Endothelial cell (in vitro differentiated cells): Measurements from ENCODE around the gene NTN5. TPM values are rescaled to one million over a fixed set of nuclear protein-coding genes. Genes with fewer than 3 reads are reported as not detected.

Experiments used
- DNase-seq: peaks from one replicate; pipeline ENCODE4 v3.0.0; 2021; ENCODE audit warnings: low spot score
- H3K27ac Mint-ChIP-seq: one replicate; pipeline ENCODE4 v1.8.0; 2021; ENCODE audit warnings: mixed read lengths, inconsistent platforms; ENCODE audit not compliant: unreplicated experiment
- H3K27me3 Mint-ChIP-seq: one replicate; pipeline ENCODE4 v1.8.0; 2021; ENCODE audit warnings: mild to moderate bottlenecking, moderate library complexity, mixed read lengths, inconsistent platforms; ENCODE audit not compliant: unreplicated experiment
- H3K36me3 Mint-ChIP-seq: one replicate; pipeline ENCODE4 v1.8.0; 2021; ENCODE audit warnings: mild to moderate bottlenecking, low read depth, mixed read lengths, inconsistent platforms; ENCODE audit not compliant: unreplicated experiment
- H3K4me1 Mint-ChIP-seq: one replicate; pipeline ENCODE4 v1.8.0; 2021; ENCODE audit warnings: mild to moderate bottlenecking, mixed read lengths, inconsistent platforms; ENCODE audit not compliant: unreplicated experiment
- H3K4me3 Mint-ChIP-seq: one replicate; pipeline ENCODE4 v1.8.0; 2021; ENCODE audit warnings: mild to moderate bottlenecking, mixed read lengths, inconsistent platforms; ENCODE audit not compliant: unreplicated experiment
- H3K9me3 Mint-ChIP-seq: one replicate; pipeline ENCODE4 v1.8.0; 2021; ENCODE audit warnings: mixed read lengths, inconsistent platforms; ENCODE audit not compliant: unreplicated experiment
- total RNA-seq: library from RNA; stranded (reverse); fragmentation: NEBNext Ultra II Directional; extraction: Animal tissue kit (Norgen Biotek cat#: 25700); gene quantifications from one replicate; pipeline ENCODE4 v1.2.1, GENCODE V29; 2021; ENCODE audit not compliant: unreplicated experiment
- TF ChIP-seq, protein P1 (sequence below): fragments of 200-600 bp; sonication (generic); IDR thresholded peaks from one replicate; pipeline ENCODE4 v1.5.0; 2021; ENCODE audit warnings: antibody characterized with exemption; ENCODE audit not compliant: unreplicated experiment

NTN5 gene
- total RNA-seq, 1 donor from 2014 or later = 0.21 TPM

GRCh38 chr19:48668761-48669160, 4.1 kb downstream of the NTN5 start:
- H3K4me3 Mint-ChIP-seq = no peak overlapping the region
- no peak for DNase-seq
- H3K27ac Mint-ChIP-seq = no peak overlapping the region
- H3K27me3 Mint-ChIP-seq = peaks cover 14% of the 10 kb centered on the region
- H3K9me3 Mint-ChIP-seq = no peaks in the 10 kb centered on the region
- H3K4me1 Mint-ChIP-seq = peaks cover 4% of the 10 kb centered on the region
- H3K36me3 Mint-ChIP-seq = peaks cover 5% of the 10 kb centered on the region
- TF ChIP-seq, protein P1, sequence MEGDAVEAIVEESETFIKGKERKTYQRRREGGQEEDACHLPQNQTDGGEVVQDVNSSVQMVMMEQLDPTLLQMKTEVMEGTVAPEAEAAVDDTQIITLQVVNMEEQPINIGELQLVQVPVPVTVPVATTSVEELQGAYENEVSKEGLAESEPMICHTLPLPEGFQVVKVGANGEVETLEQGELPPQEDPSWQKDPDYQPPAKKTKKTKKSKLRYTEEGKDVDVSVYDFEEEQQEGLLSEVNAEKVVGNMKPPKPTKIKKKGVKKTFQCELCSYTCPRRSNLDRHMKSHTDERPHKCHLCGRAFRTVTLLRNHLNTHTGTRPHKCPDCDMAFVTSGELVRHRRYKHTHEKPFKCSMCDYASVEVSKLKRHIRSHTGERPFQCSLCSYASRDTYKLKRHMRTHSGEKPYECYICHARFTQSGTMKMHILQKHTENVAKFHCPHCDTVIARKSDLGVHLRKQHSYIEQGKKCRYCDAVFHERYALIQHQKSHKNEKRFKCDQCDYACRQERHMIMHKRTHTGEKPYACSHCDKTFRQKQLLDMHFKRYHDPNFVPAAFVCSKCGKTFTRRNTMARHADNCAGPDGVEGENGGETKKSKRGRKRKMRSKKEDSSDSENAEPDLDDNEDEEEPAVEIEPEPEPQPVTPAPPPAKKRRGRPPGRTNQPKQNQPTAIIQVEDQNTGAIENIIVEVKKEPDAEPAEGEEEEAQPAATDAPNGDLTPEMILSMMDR = no peak

DNA sequence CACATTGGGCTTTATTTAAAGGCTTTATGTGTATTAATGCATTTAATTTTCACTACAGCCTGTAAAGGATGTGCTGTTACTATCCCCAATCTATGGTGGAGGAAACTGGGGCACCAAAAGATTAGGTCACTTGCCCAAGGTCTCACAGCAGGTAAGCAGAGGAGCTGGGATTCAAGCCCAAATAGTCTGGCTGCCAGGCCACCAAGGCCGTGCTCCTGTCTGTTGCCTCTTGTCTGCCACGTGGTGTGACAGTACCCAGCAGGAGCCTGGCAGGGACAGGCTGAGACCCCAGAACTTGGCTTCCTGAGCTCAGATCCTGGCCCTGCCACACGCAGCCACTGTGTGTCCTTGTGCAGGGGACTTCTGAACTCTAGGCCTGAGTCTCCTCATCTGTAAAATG, 4.5 kb downstream of the NTN5 start:
- H3K27ac Mint-ChIP-seq = no peak overlapping the region
- no peak for DNase-seq
- no peaks in the 10 kb centered on the region for H3K9me3 Mint-ChIP-seq
- H3K27me3 Mint-ChIP-seq = peaks cover 13% of the 10 kb centered on the region
- TF ChIP-seq, protein P1 = no peak
- peaks cover 5% of the 10 kb centered on the region for H3K36me3 Mint-ChIP-seq
- peaks cover 4% of the 10 kb centered on the region for H3K4me1 Mint-ChIP-seq
- H3K4me3 Mint-ChIP-seq = no peak overlapping the region

DNA sequence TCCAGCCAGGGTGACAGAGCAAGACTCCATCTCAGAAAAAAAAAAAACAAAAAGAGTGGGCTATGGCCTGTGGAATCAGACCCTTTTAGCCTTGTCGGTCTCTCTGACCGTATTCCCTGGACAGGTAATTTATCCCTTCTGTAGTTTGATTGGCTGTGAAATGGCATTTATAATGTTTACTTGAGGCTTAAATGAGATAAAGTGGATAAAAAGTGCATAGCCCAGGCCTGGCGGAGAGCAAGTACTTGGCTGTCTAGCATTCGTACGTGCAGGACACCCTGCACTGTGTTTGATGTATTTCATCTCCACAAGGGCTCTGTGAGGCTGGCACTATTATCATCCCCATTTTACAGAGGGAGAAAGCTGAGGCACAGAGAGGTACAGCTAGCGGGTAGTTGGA, 7.0 kb downstream of the NTN5 start:
- Mint-ChIP-seq H3K4me1 (peaks cover 4% of the 10 kb centered on the region), H3K4me3 (no peak overlapping the region)
- TF ChIP-seq, protein P1 = no peak

DNA sequence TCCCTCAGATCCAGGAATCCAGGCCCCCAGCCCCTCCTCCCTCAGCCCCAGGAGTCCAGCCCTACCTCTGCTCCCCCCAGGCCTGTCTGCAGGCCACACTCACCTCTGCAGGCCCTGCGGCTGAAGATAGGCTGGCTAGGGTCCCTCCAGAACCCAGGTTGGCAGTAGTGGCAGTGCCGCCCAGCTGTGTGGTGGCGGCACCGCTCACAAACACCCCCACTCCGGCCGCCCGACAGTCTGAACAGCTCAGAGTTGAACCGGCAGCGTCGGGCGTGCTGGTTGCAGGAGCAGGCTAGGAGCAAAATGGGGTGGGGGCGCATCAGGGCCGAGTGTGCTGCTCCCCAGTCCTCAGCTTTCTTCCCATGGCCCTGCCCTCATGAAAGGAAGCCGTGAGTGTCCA, 8.3 kb downstream of the NTN5 start:
- Mint-ChIP-seq H3K36me3 (peaks cover under 1% of the 10 kb centered on the region), H3K9me3 (no peaks in the 10 kb centered on the region), H3K27ac (no peak overlapping the region), H3K4me1 (peaks cover under 1% of the 10 kb centered on the region), H3K4me3 (no peak overlapping the region), H3K27me3 (peaks cover 9% of the 10 kb centered on the region)
- DNase-seq = no peak
- TF ChIP-seq, protein P1 = no peak

More for the DNA sequence above, 7.0 kb downstream of the NTN5 start:
- no peak overlapping the region for H3K27ac Mint-ChIP-seq
- H3K9me3 Mint-ChIP-seq = no peaks in the 10 kb centered on the region
- no peak for DNase-seq
- H3K36me3 Mint-ChIP-seq = peaks cover 5% of the 10 kb centered on the region
- peaks cover 13% of the 10 kb centered on the region for H3K27me3 Mint-ChIP-seq

DNA sequence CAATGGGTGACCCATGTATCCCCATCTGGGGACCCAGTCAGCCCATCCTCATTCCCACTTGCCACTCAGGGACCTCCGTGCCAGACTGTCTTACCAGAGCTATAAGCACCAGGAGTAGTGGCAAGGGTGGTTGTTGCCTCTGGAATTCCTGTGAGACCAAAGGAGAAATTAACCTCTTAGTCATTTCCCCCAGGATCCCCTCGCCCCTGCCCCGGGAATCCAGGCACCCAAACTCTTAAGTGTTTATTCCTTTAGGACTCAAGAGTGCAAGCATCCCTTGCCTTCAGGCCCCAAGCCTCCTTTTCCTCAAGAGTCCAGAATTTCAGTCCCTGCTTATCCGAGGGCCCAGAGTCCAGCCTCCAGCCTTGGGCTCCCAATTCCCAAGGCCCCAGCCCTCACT, 9.2 kb downstream of the NTN5 start:
- TF ChIP-seq, protein P1 = no peak
- no peak overlapping the region for H3K4me3 Mint-ChIP-seq
- DNase-seq = no peak

More for the DNA sequence above, 9.2 kb downstream of the NTN5 start:
- peaks cover 7% of the 10 kb centered on the region for H3K27me3 Mint-ChIP-seq
- H3K36me3 Mint-ChIP-seq = no peaks in the 10 kb centered on the region
- no peaks in the 10 kb centered on the region for H3K4me1 Mint-ChIP-seq
- no peaks in the 10 kb centered on the region for H3K9me3 Mint-ChIP-seq
- no peak overlapping the region for H3K27ac Mint-ChIP-seq
